Measurements from ENCODE around the gene TTLL9.
"Not testable (repeated sequence)": the region's sequence is repeated elsewhere in the genome, so short reads cannot be mapped to it uniquely, and the experiment has no call there.

The TTLL9 gene

GRCh38 chr20:31917962-31918412 is 47.6 kb downstream of the TTLL9 start:
- not testable (repeated sequence) for DNase-seq (ENCODE audit: low read depth in 2 of 2)

- no peak for DNase-seq (ENCODE audit: low read depth in 2 of 2)
Measured at GRCh38 chr20:31918466-31919105, 48.2 kb downstream of the TTLL9 start.

GRCh38 chr20:31919410-31920155 is 49.1 kb downstream of the TTLL9 start:
- no peak for DNase-seq (ENCODE audit: low read depth in 2 of 2)

- DNase-seq (ENCODE audit: low read depth in 2 of 2) = no peak
Measured at GRCh38 chr20:31920275-31920855, 49.9 kb downstream of the TTLL9 start.

- DNase-seq (ENCODE audit: low read depth in 2 of 2) = not testable (repeated sequence)
Measured at GRCh38 chr20:31921480-31921879, 51.0 kb downstream of the TTLL9 start.

- no peak for DNase-seq (ENCODE audit: low read depth in 2 of 2)
Measured at GRCh38 chr20:31922181-31922580, 51.7 kb downstream of the TTLL9 start.

GRCh38 chr20:31922588-31922987 is 52.2 kb downstream of the TTLL9 start:
- no peak for DNase-seq (ENCODE audit: low read depth in 2 of 2)

- DNase-seq (ENCODE audit: low read depth in 2 of 2) = no peak
Measured at GRCh38 chr20:31923388-31924331, 53.2 kb downstream of the TTLL9 start.

- no peak for DNase-seq (ENCODE audit: low read depth in 2 of 2)
Measured at GRCh38 chr20:31924561-31924960, 54.1 kb downstream of the TTLL9 start.

GRCh38 chr20:31925631-31926030 is 55.2 kb downstream of the TTLL9 start:
- no peak for DNase-seq (ENCODE audit: low read depth in 2 of 2)

- no peak for DNase-seq (ENCODE audit: low read depth in 2 of 2)
Measured at GRCh38 chr20:31926493-31926892, 56.1 kb downstream of the TTLL9 start.

- no peak for DNase-seq (ENCODE audit: low read depth in 2 of 2)
Measured at GRCh38 chr20:31927627-31928159, 57.3 kb downstream of the TTLL9 start.

GRCh38 chr20:31929631-31930030 is 59.2 kb downstream of the TTLL9 start:
- not testable (repeated sequence) for DNase-seq (ENCODE audit: low read depth in 2 of 2)

GRCh38 chr20:31930779-31931178 is 60.3 kb downstream of the TTLL9 start:
- no peak for DNase-seq (ENCODE audit: low read depth in 2 of 2)

- no peak for DNase-seq (ENCODE audit: low read depth in 2 of 2)
Measured at GRCh38 chr20:31933698-31934097, 63.3 kb downstream of the TTLL9 start.

GRCh38 chr20:31934491-31934890 is 64.1 kb downstream of the TTLL9 start:
- DNase-seq (ENCODE audit: low read depth in 2 of 2) = no peak

GRCh38 chr20:31934968-31935764 is 64.7 kb downstream of the TTLL9 start:
- no peak for DNase-seq (ENCODE audit: low read depth in 2 of 2)

GRCh38 chr20:31936420-31936819 is 66.0 kb downstream of the TTLL9 start:
- DNase-seq (ENCODE audit: low read depth in 2 of 2) = no peak

GRCh38 chr20:31937820-31938219 is 67.4 kb downstream of the TTLL9 start:
- DNase-seq (ENCODE audit: low read depth in 2 of 2) = no peak

GRCh38 chr20:31939661-31940060 is 69.2 kb downstream of the TTLL9 start:
- DNase-seq (ENCODE audit: low read depth in 2 of 2) = no peak

- DNase-seq (ENCODE audit: low read depth in 2 of 2) = no peak
Measured at GRCh38 chr20:31943052-31943471, 72.6 kb downstream of the TTLL9 start.
